Natural killer cell (primary cell): ENCODE results near the gene SOAT2. TPM values are rescaled to one million over a fixed set of nuclear protein-coding genes. Genes with fewer than 3 reads are reported as not detected.

Source experiments
- ATAC-seq, 3 donors: fragments of 150-1000 bp in 2 of 3; fragments of 200-7000 bp in 1 of 3; cut with Tn5 transposase; 1 replicate in 1 of 3; 2 replicates in 2 of 3; pipeline ENCODE4 v1.10.0; 2021; ENCODE audit warnings: mild to moderate bottlenecking in 2 of 3, moderate library complexity in 2 of 3
- DNase-seq, 2 donors: peaks; one replicate each; pipeline versions ENCODE4 v3.0.0 to v3.0.0-alpha.2; 2013 to 2021; ENCODE audit warnings: mixed read lengths in 1 of 2
- H3K27ac ChIP-seq: one replicate; pipeline ENCODE4 v1.5.1; 2013; ENCODE audit warnings: mild to moderate bottlenecking, low read length
- H3K27me3 ChIP-seq: one replicate; pipeline ENCODE4 v1.6.1; 2013; ENCODE audit warnings: low read length; ENCODE audit not compliant: control insufficient read depth, insufficient read depth
- H3K36me3 ChIP-seq: one replicate; pipeline ENCODE4 v1.6.1; 2013; ENCODE audit warnings: low read length; ENCODE audit not compliant: control insufficient read depth, insufficient read depth
- H3K4me1 ChIP-seq: one replicate; pipeline ENCODE4 v1.6.1; 2013; ENCODE audit warnings: low read length; ENCODE audit not compliant: control insufficient read depth, insufficient read depth
- H3K4me3 ChIP-seq: one replicate; pipeline ENCODE4 v1.5.1; 2013; ENCODE audit warnings: low read length
- H3K9me3 ChIP-seq: one replicate; pipeline ENCODE4 v1.6.1; 2013; ENCODE audit warnings: low read length; ENCODE audit not compliant: control insufficient read depth, insufficient read depth
- H3K27ac Mint-ChIP-seq, 2 donors: one replicate each; pipeline ENCODE4 v1.8.0; 2022; ENCODE audit warnings: mild to moderate bottlenecking in 2 of 2, mixed read lengths in 2 of 2, moderate library complexity in 1 of 2
- H3K27me3 Mint-ChIP-seq, 2 donors: one replicate each; pipeline ENCODE4 v1.8.0; 2022; ENCODE audit warnings: low read depth in 2 of 2, mixed read lengths in 2 of 2
- H3K36me3 Mint-ChIP-seq: one replicate; pipeline ENCODE4 v1.8.0; 2022; ENCODE audit warnings: mixed read lengths
- H3K4me1 Mint-ChIP-seq, 2 donors: one replicate each; pipeline ENCODE4 v1.8.0; 2022; ENCODE audit warnings: mixed read lengths in 2 of 2
- H3K4me3 Mint-ChIP-seq: one replicate; pipeline ENCODE4 v1.8.0; 2022; ENCODE audit warnings: mild to moderate bottlenecking, moderate library complexity, mixed read lengths
- H3K9me3 Mint-ChIP-seq, 2 donors: one replicate each; pipeline ENCODE4 v1.8.0; 2022; ENCODE audit warnings: mixed read lengths in 2 of 2
- CTCF ChIP-seq: fragments of 200-600 bp; IDR thresholded peaks from one replicate; pipeline ENCODE4 v1.8.0; 2022; ENCODE audit warnings: antibody characterized with exemption
- WGBS: methylation state at CpG from one replicate; pipeline ENCODE4 v1.1.7; 2013; ENCODE audit warnings: missing lambda C conversion rate; ENCODE audit not compliant: insufficient coverage; 5-methylcytosine and 5-hydroxymethylcytosine counted together
- intact Hi-C: fragments of 100-400 bp; cut with micrococcal nuclease; formaldehyde crosslinking; loops from one replicate; pipeline ENCODE4 v1.14.2; 2022
- total RNA-seq, 4 donors: library from RNA; stranded (reverse); fragments of 120-200 nt in 1 of 4; gene quantifications; one replicate each; pipeline versions ENCODE4 v1.2.3 to v1.2.4, GENCODE V29; 2013 to 2022

The SOAT2 gene
- total RNA-seq, 3 donors from 2014 or later (not counting 1 experiment from before 2014, with no cell fraction given), result not detected

GRCh38 chr12:53115891-53116648, 12.8 kb downstream of the SOAT2 start:
- Mint-ChIP-seq H3K9me3 (no peaks in the 10 kb centered on the region), H3K36me3 (no peaks in the 10 kb centered on the region), H3K27ac (no peak overlapping the region), H3K4me3 (no peak overlapping the region), H3K27me3 (peaks cover 0 to 7% of the 10 kb centered on the region in 2 donors), H3K4me1 (no peaks in the 10 kb centered on the region)
- no peaks in the 10 kb centered on the region for H3K36me3 ChIP-seq
- intact Hi-C loops, result no loop called here
- no peak for TF ChIP-seq CTCF
- H3K4me3 ChIP-seq, result no peak overlapping the region
- DNase-seq (no peak), ATAC-seq (no peak)
- no peaks in the 10 kb centered on the region for H3K27me3 ChIP-seq
- WGBS, result 91% methylated on average over 8 of the region's 8 CpGs
- H3K27ac ChIP-seq, result no peak overlapping the region
- H3K9me3 ChIP-seq, result no peaks in the 10 kb centered on the region
- H3K4me1 ChIP-seq, result no peaks in the 10 kb centered on the region

GRCh38 chr12:53118751-53119300, 15.5 kb downstream of the SOAT2 start:
- H3K4me1 ChIP-seq, result no peaks in the 10 kb centered on the region
- no peaks in the 10 kb centered on the region for H3K4me1 Mint-ChIP-seq
- no peaks in the 10 kb centered on the region for H3K9me3 ChIP-seq
- H3K36me3 ChIP-seq, result no peaks in the 10 kb centered on the region
- intact Hi-C loops, result no loop called here
- no peaks in the 10 kb centered on the region for H3K27me3 Mint-ChIP-seq
- 84% methylated on average over 8 of the region's 8 CpGs for WGBS
- TF ChIP-seq CTCF, result no peak
- no peak overlapping the region for H3K4me3 ChIP-seq
- no peak for ATAC-seq
- H3K27ac ChIP-seq, result no peak overlapping the region
- DNase-seq, result no peak
- no peaks in the 10 kb centered on the region for H3K36me3 Mint-ChIP-seq
- no peaks in the 10 kb centered on the region for H3K9me3 Mint-ChIP-seq
- no peaks in the 10 kb centered on the region for H3K27me3 ChIP-seq
- no peak overlapping the region for H3K27ac Mint-ChIP-seq
- H3K4me3 Mint-ChIP-seq, result no peak overlapping the region

- 92% methylated on average over 12 of the region's 12 CpGs for WGBS
- no peak for ATAC-seq
- TF ChIP-seq CTCF, result no peak
- Mint-ChIP-seq H3K4me3 (no peak overlapping the region), H3K36me3 (no peaks in the 10 kb centered on the region), H3K4me1 (no peaks in the 10 kb centered on the region), H3K27me3 (no peaks in the 10 kb centered on the region), H3K9me3 (no peaks in the 10 kb centered on the region), H3K27ac (no peak overlapping the region)
- Histone ChIP-seq H3K4me3 (no peak overlapping the region), H3K27me3 (no peaks in the 10 kb centered on the region), H3K9me3 (no peaks in the 10 kb centered on the region), H3K36me3 (no peaks in the 10 kb centered on the region), H3K27ac (no peak overlapping the region), H3K4me1 (no peaks in the 10 kb centered on the region)
- DNase-seq, result no peak
- intact Hi-C loops, result no loop called here
Observed at GRCh38 chr12:53120685-53121525, 17.6 kb downstream of the SOAT2 start.
